Measurements from ENCODE around the gene CYLD.

Gene CYLD

GRCh38 chr16:50828164-50828702 is 86.3 kb downstream of the CYLD start:
- Histone ChIP-seq H3K4me3 (no peak overlapping the region), H3K9ac (ENCODE audit: insufficient read length) (no peak overlapping the region), H3K9me3 (ENCODE audit: low read depth, low read length) (no peaks in the 10 kb centered on the region), H3K36me3 (ENCODE audit: insufficient read depth, low read length) (no peaks in the 10 kb centered on the region), H3K27ac (no peak overlapping the region)
- no peak for TF ChIP-seq FOXP2 (optimal IDR thresholded peaks at IDR 0.05; ENCODE audit: control extremely low read depth, extremely low read length, insufficient read depth)
- no peak for DNase-seq (ENCODE audit: low read depth, low spot score)

- H3K27ac ChIP-seq: no peak overlapping the region
- H3K9me3 ChIP-seq (ENCODE audit: low read depth, low read length): no peaks in the 10 kb centered on the region
- no peak for TF ChIP-seq POLR2AphosphoS5 (IDR thresholded peaks at IDR 0.05; ENCODE audit: borderline replicate concordance, low read depth, low read length)
- no peak for TF ChIP-seq FOXP2 (optimal IDR thresholded peaks at IDR 0.05; ENCODE audit: control extremely low read depth, extremely low read length, insufficient read depth)
- TF ChIP-seq EZH2 (IDR thresholded peaks at IDR 0.05): no peak
- no peak for DNase-seq (ENCODE audit: low read depth, low spot score)
- no peak overlapping the region for H3K4me3 ChIP-seq
- no peaks in the 10 kb centered on the region for H3K36me3 ChIP-seq (ENCODE audit: insufficient read depth, low read length)
- H3K9ac ChIP-seq (ENCODE audit: insufficient read length): no peak overlapping the region
These were observed 88.8 kb downstream of the CYLD start for GRCh38 chr16:50830698-50831097.

- Histone ChIP-seq H3K9me3 (ENCODE audit: low read depth, low read length) (no peaks in the 10 kb centered on the region), H3K4me3 (no peak overlapping the region), H3K36me3 (ENCODE audit: insufficient read depth, low read length) (no peaks in the 10 kb centered on the region), H3K9ac (ENCODE audit: insufficient read length) (no peak overlapping the region), H3K27ac (no peak overlapping the region)
- no peak for TF ChIP-seq FOXP2 (optimal IDR thresholded peaks at IDR 0.05; ENCODE audit: control extremely low read depth, extremely low read length, insufficient read depth)
- TF ChIP-seq POLR2AphosphoS5 (IDR thresholded peaks at IDR 0.05; ENCODE audit: borderline replicate concordance, low read depth, low read length): no peak
- TF ChIP-seq EZH2 (IDR thresholded peaks at IDR 0.05): no peak
- DNase-seq (ENCODE audit: low read depth, low spot score): no peak
These were observed 89.9 kb downstream of the CYLD start for GRCh38 chr16:50831751-50832150.

- Histone ChIP-seq H3K36me3 (ENCODE audit: insufficient read depth, low read length) (no peaks in the 10 kb centered on the region), H3K9me3 (ENCODE audit: low read depth, low read length) (no peaks in the 10 kb centered on the region), H3K27ac (no peak overlapping the region), H3K4me3 (no peak overlapping the region), H3K9ac (ENCODE audit: insufficient read length) (no peak overlapping the region)
- no peak for DNase-seq (ENCODE audit: low read depth, low spot score)
- no peak for TF ChIP-seq EZH2 (IDR thresholded peaks at IDR 0.05)
- no peak for TF ChIP-seq FOXP2 (optimal IDR thresholded peaks at IDR 0.05; ENCODE audit: control extremely low read depth, extremely low read length, insufficient read depth)
- TF ChIP-seq POLR2AphosphoS5 (IDR thresholded peaks at IDR 0.05; ENCODE audit: borderline replicate concordance, low read depth, low read length): no peak
These were observed 92.0 kb downstream of the CYLD start for GRCh38 chr16:50833929-50834328.

GRCh38 chr16:50834701-50835100 is 92.8 kb downstream of the CYLD start:
- TF ChIP-seq EZH2 (IDR thresholded peaks at IDR 0.05) (no peak), FOXP2 (optimal IDR thresholded peaks at IDR 0.05; ENCODE audit: control extremely low read depth, extremely low read length, insufficient read depth) (no peak), POLR2AphosphoS5 (IDR thresholded peaks at IDR 0.05; ENCODE audit: borderline replicate concordance, low read depth, low read length) (no peak)
- Histone ChIP-seq H3K9me3 (ENCODE audit: low read depth, low read length) (no peaks in the 10 kb centered on the region), H3K27ac (no peak overlapping the region), H3K36me3 (ENCODE audit: insufficient read depth, low read length) (no peaks in the 10 kb centered on the region), H3K9ac (ENCODE audit: insufficient read length) (no peak overlapping the region), H3K4me3 (no peak overlapping the region)
- no peak for DNase-seq (ENCODE audit: low read depth, low spot score)

- no peak overlapping the region for H3K4me3 ChIP-seq
- DNase-seq (ENCODE audit: low read depth, low spot score): no peak
- H3K27ac ChIP-seq: no peak overlapping the region
- no peak for TF ChIP-seq FOXP2 (optimal IDR thresholded peaks at IDR 0.05; ENCODE audit: control extremely low read depth, extremely low read length, insufficient read depth)
- TF ChIP-seq POLR2AphosphoS5 (IDR thresholded peaks at IDR 0.05; ENCODE audit: borderline replicate concordance, low read depth, low read length): no peak
- TF ChIP-seq EZH2 (IDR thresholded peaks at IDR 0.05): no peak
- no peaks in the 10 kb centered on the region for H3K9me3 ChIP-seq (ENCODE audit: low read depth, low read length)
- H3K36me3 ChIP-seq (ENCODE audit: insufficient read depth, low read length): no peaks in the 10 kb centered on the region
- no peak overlapping the region for H3K9ac ChIP-seq (ENCODE audit: insufficient read length)
These were observed 93.6 kb downstream of the CYLD start for GRCh38 chr16:50835358-50836060.

- Histone ChIP-seq H3K27ac (no peak overlapping the region), H3K36me3 (ENCODE audit: insufficient read depth, low read length) (no peaks in the 10 kb centered on the region), H3K9me3 (ENCODE audit: low read depth, low read length) (no peaks in the 10 kb centered on the region), H3K9ac (ENCODE audit: insufficient read length) (no peak overlapping the region), H3K4me3 (no peak overlapping the region)
- no peak for TF ChIP-seq POLR2AphosphoS5 (IDR thresholded peaks at IDR 0.05; ENCODE audit: borderline replicate concordance, low read depth, low read length)
- no peak for TF ChIP-seq FOXP2 (optimal IDR thresholded peaks at IDR 0.05; ENCODE audit: control extremely low read depth, extremely low read length, insufficient read depth)
- TF ChIP-seq EZH2 (IDR thresholded peaks at IDR 0.05): no peak
- no peak for DNase-seq (ENCODE audit: low read depth, low spot score)
These were observed 94.3 kb downstream of the CYLD start for GRCh38 chr16:50836121-50836621.

- Histone ChIP-seq H3K9me3 (ENCODE audit: low read depth, low read length) (no peaks in the 10 kb centered on the region), H3K9ac (ENCODE audit: insufficient read length) (no peak overlapping the region), H3K27ac (no peak overlapping the region), H3K36me3 (ENCODE audit: insufficient read depth, low read length) (no peaks in the 10 kb centered on the region), H3K4me3 (no peak overlapping the region)
- DNase-seq (ENCODE audit: low read depth, low spot score): no peak
- TF ChIP-seq EZH2 (IDR thresholded peaks at IDR 0.05) (no peak), FOXP2 (optimal IDR thresholded peaks at IDR 0.05; ENCODE audit: control extremely low read depth, extremely low read length, insufficient read depth) (no peak), POLR2AphosphoS5 (IDR thresholded peaks at IDR 0.05; ENCODE audit: borderline replicate concordance, low read depth, low read length) (no peak)
These were observed 95.4 kb downstream of the CYLD start for GRCh38 chr16:50837324-50837723.
